HepG2 (cell line): ENCODE data around the gene TUBB3. TPM values are rescaled to one million over a fixed set of nuclear protein-coding genes. Genes with fewer than 3 reads are reported as not detected.

Source experiments
- CBFB ChIP-seq: sonication (generic); formaldehyde crosslinking; IDR thresholded peaks from 2 replicates; pipeline ENCODE4 v1.4.0; 2020; ENCODE audit warnings: missing genetic modification reagents
- REXO4 ChIP-seq: sonication (generic); formaldehyde crosslinking; IDR thresholded peaks from 2 replicates; pipeline ENCODE4 v1.8.0; 2022; ENCODE audit warnings: missing genetic modification reagents, mild to moderate bottlenecking, borderline replicate concordance
- ZNF136 ChIP-seq: sonication (generic); formaldehyde crosslinking; IDR thresholded peaks from 2 replicates; pipeline ENCODE4 v1.8.1; 2022; ENCODE audit warnings: low read depth, mild to moderate bottlenecking, moderate library complexity, missing genetic modification reagents
- ZNF501 ChIP-seq: sonication (generic); formaldehyde crosslinking; IDR thresholded peaks from 2 replicates; pipeline ENCODE4 v1.5.1; 2020; ENCODE audit warnings: mild to moderate bottlenecking, moderate library complexity, missing genetic modification reagents
- ZNF547 ChIP-seq: sonication (generic); formaldehyde crosslinking; IDR thresholded peaks from 2 replicates; pipeline ENCODE4 v1.5.1; 2020; ENCODE audit warnings: mild to moderate bottlenecking, missing genetic modification reagents
- polyA plus RNA-seq, 8 experiments: library from polyadenylated mRNA; depleted of rRNA in 3 of 8; stranded (reverse) in 7 of 8; unstranded in 1 of 8; fragments of >200 nt; fragmentation: Illumina TruSeq in 4 of 8; extraction: Trizol in 4 of 8; gene quantifications; 2 replicates each; pipeline versions ENCODE4 v1.2.1 to v1.2.3, GENCODE V29; 2011 to 2016; ENCODE audit warnings: low read depth in 4 of 8, missing spikeins in 1 of 8, mixed read lengths in 1 of 8; ENCODE audit not compliant: insufficient read depth in 1 of 8
- total RNA-seq, 5 experiments: library from RNA; depleted of rRNA; stranded (reverse); fragments of >200 nt; fragmentation: Illumina TruSeq; extraction: Trizol; gene quantifications; 2 replicates each; pipeline ENCODE4 v1.2.3, GENCODE V29; 2016; ENCODE audit warnings: low read depth in 1 of 5
- TF ChIP-seq, protein P1 (sequence below): sonication (generic); formaldehyde crosslinking; conservative IDR thresholded peaks from 2 replicates; pipeline ENCODE4 v1.4.0; 2020; ENCODE audit warnings: missing genetic modification reagents
- TF ChIP-seq, protein P2 (sequence below): fragments of 450-650 bp; IDR thresholded peaks from 2 replicates; pipeline ENCODE4 v1.6.1; 2016
- TF ChIP-seq, protein P3 (sequence below): sonication (generic); formaldehyde crosslinking; IDR thresholded peaks from 2 replicates; pipeline ENCODE4 v1.4.0; 2020; ENCODE audit warnings: missing genetic modification reagents
- TF ChIP-seq, protein P4 (sequence below): sonication (generic); formaldehyde crosslinking; IDR thresholded peaks from 2 replicates; pipeline ENCODE4 v1.4.0; 2020; ENCODE audit warnings: mild to moderate bottlenecking, missing genetic modification reagents, borderline replicate concordance
- TF ChIP-seq, protein P5 (sequence below): sonication (generic); formaldehyde crosslinking; IDR thresholded peaks from 2 replicates; pipeline ENCODE4 v1.4.0; 2020; ENCODE audit warnings: mild to moderate bottlenecking, low read depth, missing genetic modification reagents
- TF ChIP-seq, protein P6 (sequence below): sonication (generic); formaldehyde crosslinking; IDR thresholded peaks from 2 replicates; pipeline ENCODE4 v1.8.0; 2022; ENCODE audit warnings: mild to moderate bottlenecking, missing genetic modification reagents
- TF ChIP-seq, protein P7 (sequence below): sonication (generic); formaldehyde crosslinking; IDR thresholded peaks from 2 replicates; pipeline ENCODE4 v1.4.0; 2020; ENCODE audit warnings: missing genetic modification reagents

The TUBB3 gene
- total and polyA plus RNA-seq, 2 of the 13 experiments (the other 11 are each of a cell fraction or from before 2014, with no cell fraction given) = 110 to 185 TPM

DNA sequence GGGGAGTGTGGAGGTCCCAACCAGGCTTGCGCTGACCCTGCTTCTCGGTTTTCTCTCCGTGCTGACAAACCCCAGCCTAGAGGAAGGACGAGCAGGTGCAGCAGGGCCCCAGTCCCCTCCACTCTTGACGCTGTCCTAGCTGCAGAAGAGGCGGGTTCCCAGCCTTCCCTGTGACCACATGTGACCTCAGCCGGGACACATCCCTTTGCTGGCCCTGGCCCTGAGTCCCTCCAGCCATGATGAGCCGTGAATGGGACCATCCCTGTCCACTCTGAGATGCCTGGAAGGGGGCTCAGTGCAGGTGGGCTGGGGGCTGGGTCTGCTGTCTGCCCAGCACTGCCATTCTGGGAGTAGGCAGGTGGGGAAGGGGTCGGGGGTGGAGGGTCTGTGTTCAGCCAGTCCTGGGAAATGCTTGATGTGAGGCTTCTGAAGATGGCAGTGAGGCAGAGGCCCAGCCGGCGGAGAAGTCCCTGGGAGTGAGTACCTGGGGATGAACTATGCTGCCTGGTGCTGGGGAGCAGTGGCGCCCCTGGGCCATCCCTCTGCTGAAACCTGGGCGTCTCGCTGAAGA, 1.9 kb upstream of the TUBB3 start (continued):
- TF ChIP-seq, protein P1, sequence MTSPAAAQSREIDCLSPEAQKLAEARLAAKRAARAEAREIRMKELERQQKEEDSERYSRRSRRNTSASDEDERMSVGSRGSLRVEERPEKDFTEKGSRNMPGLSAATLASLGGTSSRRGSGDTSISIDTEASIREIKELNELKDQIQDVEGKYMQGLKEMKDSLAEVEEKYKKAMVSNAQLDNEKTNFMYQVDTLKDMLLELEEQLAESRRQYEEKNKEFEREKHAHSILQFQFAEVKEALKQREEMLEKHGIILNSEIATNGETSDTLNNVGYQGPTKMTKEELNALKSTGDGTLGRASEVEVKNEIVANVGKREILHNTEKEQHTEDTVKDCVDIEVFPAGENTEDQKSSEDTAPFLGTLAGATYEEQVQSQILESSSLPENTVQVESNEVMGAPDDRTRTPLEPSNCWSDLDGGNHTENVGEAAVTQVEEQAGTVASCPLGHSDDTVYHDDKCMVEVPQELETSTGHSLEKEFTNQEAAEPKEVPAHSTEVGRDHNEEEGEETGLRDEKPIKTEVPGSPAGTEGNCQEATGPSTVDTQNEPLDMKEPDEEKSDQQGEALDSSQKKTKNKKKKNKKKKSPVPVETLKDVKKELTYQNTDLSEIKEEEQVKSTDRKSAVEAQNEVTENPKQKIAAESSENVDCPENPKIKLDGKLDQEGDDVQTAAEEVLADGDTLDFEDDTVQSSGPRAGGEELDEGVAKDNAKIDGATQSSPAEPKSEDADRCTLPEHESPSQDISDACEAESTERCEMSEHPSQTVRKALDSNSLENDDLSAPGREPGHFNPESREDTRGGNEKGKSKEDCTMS (CRISPR knock-in tag) = 0 out of 2 replicates have a peak, but pooled peaks have one; percentile 54
- TF ChIP-seq ZNF501 (no peak), CBFB (CRISPR knock-in tag) (no peak; the same call in 1 of the 2 replicates), ZNF136 (CRISPR knock-in tag) (no peak), REXO4 (no peak), ZNF547 (CRISPR knock-in tag) (no peak)
- TF ChIP-seq, protein P2, sequence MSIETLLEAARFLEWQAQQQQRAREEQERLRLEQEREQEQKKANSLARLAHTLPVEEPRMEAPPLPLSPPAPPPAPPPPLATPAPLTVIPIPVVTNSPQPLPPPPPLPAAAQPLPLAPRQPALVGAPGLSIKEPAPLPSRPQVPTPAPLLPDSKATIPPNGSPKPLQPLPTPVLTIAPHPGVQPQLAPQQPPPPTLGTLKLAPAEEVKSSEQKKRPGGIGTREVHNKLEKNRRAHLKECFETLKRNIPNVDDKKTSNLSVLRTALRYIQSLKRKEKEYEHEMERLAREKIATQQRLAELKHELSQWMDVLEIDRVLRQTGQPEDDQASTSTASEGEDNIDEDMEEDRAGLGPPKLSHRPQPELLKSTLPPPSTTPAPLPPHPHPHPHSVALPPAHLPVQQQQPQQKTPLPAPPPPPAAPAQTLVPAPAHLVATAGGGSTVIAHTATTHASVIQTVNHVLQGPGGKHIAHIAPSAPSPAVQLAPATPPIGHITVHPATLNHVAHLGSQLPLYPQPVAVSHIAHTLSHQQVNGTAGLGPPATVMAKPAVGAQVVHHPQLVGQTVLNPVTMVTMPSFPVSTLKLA = 0 out of 2 replicates have a peak, but pooled peaks have one; percentile 6
- TF ChIP-seq, protein P3, sequence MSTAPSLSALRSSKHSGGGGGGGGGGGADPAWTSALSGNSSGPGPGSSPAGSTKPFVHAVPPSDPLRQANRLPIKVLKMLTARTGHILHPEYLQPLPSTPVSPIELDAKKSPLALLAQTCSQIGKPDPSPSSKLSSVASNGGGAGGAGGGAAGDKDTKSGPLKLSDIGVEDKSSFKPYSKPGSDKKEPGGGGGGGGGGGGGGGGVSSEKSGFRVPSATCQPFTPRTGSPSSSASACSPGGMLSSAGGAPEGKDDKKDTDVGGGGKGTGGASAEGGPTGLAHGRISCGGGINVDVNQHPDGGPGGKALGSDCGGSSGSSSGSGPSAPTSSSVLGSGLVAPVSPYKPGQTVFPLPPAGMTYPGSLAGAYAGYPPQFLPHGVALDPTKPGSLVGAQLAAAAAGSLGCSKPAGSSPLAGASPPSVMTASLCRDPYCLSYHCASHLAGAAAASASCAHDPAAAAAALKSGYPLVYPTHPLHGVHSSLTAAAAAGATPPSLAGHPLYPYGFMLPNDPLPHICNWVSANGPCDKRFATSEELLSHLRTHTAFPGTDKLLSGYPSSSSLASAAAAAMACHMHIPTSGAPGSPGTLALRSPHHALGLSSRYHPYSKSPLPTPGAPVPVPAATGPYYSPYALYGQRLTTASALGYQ (CRISPR knock-in tag) = no peak
- TF ChIP-seq, protein P4, sequence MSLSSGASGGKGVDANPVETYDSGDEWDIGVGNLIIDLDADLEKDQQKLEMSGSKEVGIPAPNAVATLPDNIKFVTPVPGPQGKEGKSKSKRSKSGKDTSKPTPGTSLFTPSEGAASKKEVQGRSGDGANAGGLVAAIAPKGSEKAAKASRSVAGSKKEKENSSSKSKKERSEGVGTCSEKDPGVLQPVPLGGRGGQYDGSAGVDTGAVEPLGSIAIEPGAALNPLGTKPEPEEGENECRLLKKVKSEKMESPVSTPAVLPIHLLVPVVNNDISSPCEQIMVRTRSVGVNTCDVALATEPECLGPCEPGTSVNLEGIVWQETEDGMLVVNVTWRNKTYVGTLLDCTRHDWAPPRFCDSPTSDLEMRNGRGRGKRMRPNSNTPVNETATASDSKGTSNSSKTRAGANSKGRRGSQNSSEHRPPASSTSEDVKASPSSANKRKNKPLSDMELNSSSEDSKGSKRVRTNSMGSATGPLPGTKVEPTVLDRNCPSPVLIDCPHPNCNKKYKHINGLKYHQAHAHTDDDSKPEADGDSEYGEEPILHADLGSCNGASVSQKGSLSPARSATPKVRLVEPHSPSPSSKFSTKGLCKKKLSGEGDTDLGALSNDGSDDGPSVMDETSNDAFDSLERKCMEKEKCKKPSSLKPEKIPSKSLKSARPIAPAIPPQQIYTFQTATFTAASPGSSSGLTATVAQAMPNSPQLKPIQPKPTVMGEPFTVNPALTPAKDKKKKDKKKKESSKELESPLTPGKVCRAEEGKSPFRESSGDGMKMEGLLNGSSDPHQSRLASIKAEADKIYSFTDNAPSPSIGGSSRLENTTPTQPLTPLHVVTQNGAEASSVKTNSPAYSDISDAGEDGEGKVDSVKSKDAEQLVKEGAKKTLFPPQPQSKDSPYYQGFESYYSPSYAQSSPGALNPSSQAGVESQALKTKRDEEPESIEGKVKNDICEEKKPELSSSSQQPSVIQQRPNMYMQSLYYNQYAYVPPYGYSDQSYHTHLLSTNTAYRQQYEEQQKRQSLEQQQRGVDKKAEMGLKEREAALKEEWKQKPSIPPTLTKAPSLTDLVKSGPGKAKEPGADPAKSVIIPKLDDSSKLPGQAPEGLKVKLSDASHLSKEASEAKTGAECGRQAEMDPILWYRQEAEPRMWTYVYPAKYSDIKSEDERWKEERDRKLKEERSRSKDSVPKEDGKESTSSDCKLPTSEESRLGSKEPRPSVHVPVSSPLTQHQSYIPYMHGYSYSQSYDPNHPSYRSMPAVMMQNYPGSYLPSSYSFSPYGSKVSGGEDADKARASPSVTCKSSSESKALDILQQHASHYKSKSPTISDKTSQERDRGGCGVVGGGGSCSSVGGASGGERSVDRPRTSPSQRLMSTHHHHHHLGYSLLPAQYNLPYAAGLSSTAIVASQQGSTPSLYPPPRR (CRISPR knock-in tag) = peak; percentile 18; the same call in 1 of the 2 replicates
- TF ChIP-seq, protein P5, sequence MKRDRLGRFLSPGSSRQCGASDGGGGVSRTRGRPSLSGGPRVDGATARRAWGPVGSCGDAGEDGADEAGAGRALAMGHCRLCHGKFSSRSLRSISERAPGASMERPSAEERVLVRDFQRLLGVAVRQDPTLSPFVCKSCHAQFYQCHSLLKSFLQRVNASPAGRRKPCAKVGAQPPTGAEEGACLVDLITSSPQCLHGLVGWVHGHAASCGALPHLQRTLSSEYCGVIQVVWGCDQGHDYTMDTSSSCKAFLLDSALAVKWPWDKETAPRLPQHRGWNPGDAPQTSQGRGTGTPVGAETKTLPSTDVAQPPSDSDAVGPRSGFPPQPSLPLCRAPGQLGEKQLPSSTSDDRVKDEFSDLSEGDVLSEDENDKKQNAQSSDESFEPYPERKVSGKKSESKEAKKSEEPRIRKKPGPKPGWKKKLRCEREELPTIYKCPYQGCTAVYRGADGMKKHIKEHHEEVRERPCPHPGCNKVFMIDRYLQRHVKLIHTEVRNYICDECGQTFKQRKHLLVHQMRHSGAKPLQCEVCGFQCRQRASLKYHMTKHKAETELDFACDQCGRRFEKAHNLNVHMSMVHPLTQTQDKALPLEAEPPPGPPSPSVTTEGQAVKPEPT = no peak
- TF ChIP-seq, protein P6, sequence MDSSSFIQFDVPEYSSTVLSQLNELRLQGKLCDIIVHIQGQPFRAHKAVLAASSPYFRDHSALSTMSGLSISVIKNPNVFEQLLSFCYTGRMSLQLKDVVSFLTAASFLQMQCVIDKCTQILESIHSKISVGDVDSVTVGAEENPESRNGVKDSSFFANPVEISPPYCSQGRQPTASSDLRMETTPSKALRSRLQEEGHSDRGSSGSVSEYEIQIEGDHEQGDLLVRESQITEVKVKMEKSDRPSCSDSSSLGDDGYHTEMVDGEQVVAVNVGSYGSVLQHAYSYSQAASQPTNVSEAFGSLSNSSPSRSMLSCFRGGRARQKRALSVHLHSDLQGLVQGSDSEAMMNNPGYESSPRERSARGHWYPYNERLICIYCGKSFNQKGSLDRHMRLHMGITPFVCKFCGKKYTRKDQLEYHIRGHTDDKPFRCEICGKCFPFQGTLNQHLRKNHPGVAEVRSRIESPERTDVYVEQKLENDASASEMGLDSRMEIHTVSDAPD = no peak; the same call in 1 of the 2 replicates
- TF ChIP-seq, protein P7, sequence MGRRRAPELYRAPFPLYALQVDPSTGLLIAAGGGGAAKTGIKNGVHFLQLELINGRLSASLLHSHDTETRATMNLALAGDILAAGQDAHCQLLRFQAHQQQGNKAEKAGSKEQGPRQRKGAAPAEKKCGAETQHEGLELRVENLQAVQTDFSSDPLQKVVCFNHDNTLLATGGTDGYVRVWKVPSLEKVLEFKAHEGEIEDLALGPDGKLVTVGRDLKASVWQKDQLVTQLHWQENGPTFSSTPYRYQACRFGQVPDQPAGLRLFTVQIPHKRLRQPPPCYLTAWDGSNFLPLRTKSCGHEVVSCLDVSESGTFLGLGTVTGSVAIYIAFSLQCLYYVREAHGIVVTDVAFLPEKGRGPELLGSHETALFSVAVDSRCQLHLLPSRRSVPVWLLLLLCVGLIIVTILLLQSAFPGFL (CRISPR knock-in tag) = no peak
